Measurements from ENCODE around the gene SEC14L5. TPM values are rescaled to one million over a fixed set of nuclear protein-coding genes. Genes with fewer than 3 reads are reported as not detected.

Gene SEC14L5
- 0.21 and 0.35 TPM in 2 replicates for total RNA-seq
- polyA plus RNA-seq: not detected in 2 replicates

GRCh38 chr16:4957720-4958509, at the start of gene SEC14L5:
Gene SEC14L5 (plus strand): TSS chr16:4958330. CDS start chr16:4959324, 994 bp downstream.
- Histone ChIP-seq H3K9me3 (ENCODE audit: low read depth) (no peaks in the 10 kb centered on the region), H3K4me3 (peak within 1 kb of the TSS; percentile 33), H3K4me1 (ENCODE audit: low read depth) (no peaks in the 10 kb centered on the region), H3K27ac (no peak within 1 kb of the TSS), H3K27me3 (peaks cover 23% of the 10 kb centered on the region), H3K36me3 (no peaks in the 10 kb centered on the region)
- no peak for TF ChIP-seq CTCF (IDR thresholded peaks at IDR 0.05; ENCODE audit: low read depth, low read length)
- DNase-seq (ENCODE audit: low read depth in 1 of 2, low spot score in 1 of 2): peak; percentile 98 to 100

- no peak overlapping the region for H3K4me3 ChIP-seq
- H3K36me3 ChIP-seq: no peaks in the 10 kb centered on the region
- no peak for DNase-seq (ENCODE audit: low read depth in 1 of 2, low spot score in 1 of 2)
- no peak overlapping the region for H3K27ac ChIP-seq
- H3K27me3 ChIP-seq: no peaks in the 10 kb centered on the region
- no peaks in the 10 kb centered on the region for H3K9me3 ChIP-seq (ENCODE audit: low read depth)
- H3K4me1 ChIP-seq (ENCODE audit: low read depth): no peaks in the 10 kb centered on the region
- no peak for TF ChIP-seq CTCF (IDR thresholded peaks at IDR 0.05; ENCODE audit: low read depth, low read length)
These were observed 49.2 kb upstream of the SEC14L5 start for GRCh38 chr16:4908854-4909401.

- no peak overlapping the region for H3K27ac ChIP-seq
- H3K4me1 ChIP-seq (ENCODE audit: low read depth): no peaks in the 10 kb centered on the region
- no peaks in the 10 kb centered on the region for H3K27me3 ChIP-seq
- H3K36me3 ChIP-seq: no peaks in the 10 kb centered on the region
- no peak overlapping the region for H3K4me3 ChIP-seq
- no peak for DNase-seq (ENCODE audit: low read depth in 1 of 2, low spot score in 1 of 2)
- TF ChIP-seq CTCF (IDR thresholded peaks at IDR 0.05; ENCODE audit: low read depth, low read length): no peak
- H3K9me3 ChIP-seq (ENCODE audit: low read depth): no peaks in the 10 kb centered on the region
These were observed 48.3 kb upstream of the SEC14L5 start for GRCh38 chr16:4909825-4910224.

GRCh38 chr16:4910828-4911227, 47.3 kb upstream of the SEC14L5 start:
- Histone ChIP-seq H3K27me3 (no peaks in the 10 kb centered on the region), H3K4me1 (ENCODE audit: low read depth) (no peaks in the 10 kb centered on the region), H3K4me3 (no peak overlapping the region), H3K27ac (no peak overlapping the region), H3K9me3 (ENCODE audit: low read depth) (no peaks in the 10 kb centered on the region), H3K36me3 (no peaks in the 10 kb centered on the region)
- DNase-seq (ENCODE audit: low read depth in 1 of 2, low spot score in 1 of 2): no peak
- no peak for TF ChIP-seq CTCF (IDR thresholded peaks at IDR 0.05; ENCODE audit: low read depth, low read length)

GRCh38 chr16:4911970-4912386, 46.2 kb upstream of the SEC14L5 start:
- Histone ChIP-seq H3K27ac (no peak overlapping the region), H3K4me1 (ENCODE audit: low read depth) (no peaks in the 10 kb centered on the region), H3K4me3 (no peak overlapping the region), H3K27me3 (no peaks in the 10 kb centered on the region), H3K36me3 (no peaks in the 10 kb centered on the region), H3K9me3 (ENCODE audit: low read depth) (no peaks in the 10 kb centered on the region)
- DNase-seq (ENCODE audit: low read depth in 1 of 2, low spot score in 1 of 2): peak in 1 of 2 donors; percentile 60
- no peak for TF ChIP-seq CTCF (IDR thresholded peaks at IDR 0.05; ENCODE audit: low read depth, low read length)
